HepG2 (cell line): ENCODE data around the gene PLLP. TPM values are rescaled to one million over a fixed set of nuclear protein-coding genes. Genes with fewer than 3 reads are reported as not detected.

Experiments used
- FOSL2 ChIP-seq: sonication (generic); formaldehyde crosslinking; IDR thresholded peaks from 2 replicates; pipeline ENCODE4 v1.4.0; 2020; ENCODE audit warnings: missing genetic modification reagents
- HIVEP1 ChIP-seq: sonication (generic); formaldehyde crosslinking; IDR thresholded peaks from 2 replicates; pipeline ENCODE4 v1.4.0; 2020; ENCODE audit warnings: mild to moderate bottlenecking, missing genetic modification reagents
- IKZF1 ChIP-seq: fragments of 450-650 bp; IDR thresholded peaks from 2 replicates; pipeline ENCODE4 v1.7.1; 2016
- JUND ChIP-seq: sonication (generic); formaldehyde crosslinking; IDR thresholded peaks from 2 replicates; pipeline ENCODE4 v1.8.0; 2022; ENCODE audit warnings: mild to moderate bottlenecking, missing genetic modification reagents
- KLF15 ChIP-seq: sonication (generic); formaldehyde crosslinking; IDR thresholded peaks from 2 replicates; pipeline ENCODE4 v1.8.1; 2023; ENCODE audit warnings: borderline replicate concordance, mild to moderate bottlenecking, inconsistent platforms, missing genetic modification reagents, mixed read lengths
- MTA3 ChIP-seq: sonication (generic); formaldehyde crosslinking; IDR thresholded peaks from 2 replicates; pipeline ENCODE4 v1.4.0; 2020; ENCODE audit warnings: missing genetic modification reagents
- MXD4 ChIP-seq: IDR thresholded peaks from 2 replicates; pipeline ENCODE4 v1.6.1; 2016; ENCODE audit warnings: mild to moderate bottlenecking, missing biosample characterization, missing genetic modification reagents
- NPAS2 ChIP-seq: sonication (generic); formaldehyde crosslinking; IDR thresholded peaks from 2 replicates; pipeline ENCODE4 v1.8.0; 2022; ENCODE audit warnings: mild to moderate bottlenecking, missing genetic modification reagents, borderline replicate concordance
- PAWR ChIP-seq: sonication (generic); formaldehyde crosslinking; IDR thresholded peaks from 2 replicates; pipeline ENCODE4 v1.4.0; 2020; ENCODE audit warnings: missing genetic modification reagents, mild to moderate bottlenecking, borderline replicate concordance
- SALL2 ChIP-seq: sonication (generic); formaldehyde crosslinking; IDR thresholded peaks from 2 replicates; pipeline ENCODE4 v1.8.1; 2023; ENCODE audit warnings: mild to moderate bottlenecking, missing genetic modification reagents, inconsistent platforms
- SMAD9 ChIP-seq: sonication (generic); formaldehyde crosslinking; IDR thresholded peaks from 2 replicates; pipeline ENCODE4 v1.5.1; 2020; ENCODE audit warnings: mild to moderate bottlenecking, missing genetic modification reagents
- TARDBP ChIP-seq: sonication (generic); formaldehyde crosslinking; IDR thresholded peaks from 2 replicates; pipeline ENCODE4 v1.8.0; 2022; ENCODE audit warnings: mild to moderate bottlenecking, missing genetic modification reagents
- ZNF136 ChIP-seq: sonication (generic); formaldehyde crosslinking; IDR thresholded peaks from 2 replicates; pipeline ENCODE4 v1.8.1; 2022; ENCODE audit warnings: low read depth, mild to moderate bottlenecking, moderate library complexity, missing genetic modification reagents
- ZNF317 ChIP-seq: sonication (generic); formaldehyde crosslinking; IDR thresholded peaks from 2 replicates; pipeline ENCODE4 v1.5.0; 2020; ENCODE audit warnings: mild to moderate bottlenecking, missing genetic modification reagents
- ZNF432 ChIP-seq: sonication (generic); formaldehyde crosslinking; IDR thresholded peaks from 2 replicates; pipeline ENCODE4 v1.5.0; 2020; ENCODE audit warnings: missing genetic modification reagents, mild to moderate bottlenecking, borderline replicate concordance
- ZNF780A ChIP-seq: sonication (generic); formaldehyde crosslinking; IDR thresholded peaks from 2 replicates; pipeline ENCODE4 v1.8.0; 2022; ENCODE audit warnings: mild to moderate bottlenecking, missing genetic modification reagents, moderate library complexity
- polyA plus RNA-seq, 8 experiments: library from polyadenylated mRNA; depleted of rRNA in 3 of 8; stranded (reverse) in 7 of 8; unstranded in 1 of 8; fragments of >200 nt; fragmentation: Illumina TruSeq in 4 of 8; extraction: Trizol in 4 of 8; gene quantifications; 2 replicates each; pipeline versions ENCODE4 v1.2.1 to v1.2.3, GENCODE V29; 2011 to 2016; ENCODE audit warnings: low read depth in 4 of 8, missing spikeins in 1 of 8, mixed read lengths in 1 of 8; ENCODE audit not compliant: insufficient read depth in 1 of 8
- total RNA-seq, 5 experiments: library from RNA; depleted of rRNA; stranded (reverse); fragments of >200 nt; fragmentation: Illumina TruSeq; extraction: Trizol; gene quantifications; 2 replicates each; pipeline ENCODE4 v1.2.3, GENCODE V29; 2016; ENCODE audit warnings: low read depth in 1 of 5
- TF ChIP-seq, protein P1 (sequence below): sonication (generic); formaldehyde crosslinking; IDR thresholded peaks from 2 replicates; pipeline ENCODE4 v1.8.1; 2023; ENCODE audit warnings: missing genetic modification reagents, mild to moderate bottlenecking, borderline replicate concordance
- TF ChIP-seq, protein P2 (sequence below): fragments of 450-650 bp; IDR thresholded peaks from 2 replicates; pipeline ENCODE4 v1.6.1; 2016
- TF ChIP-seq, protein P3 (sequence below): sonication (generic); formaldehyde crosslinking; conservative IDR thresholded peaks from 2 replicates; pipeline ENCODE4 v1.4.0; 2020; ENCODE audit warnings: missing genetic modification reagents
- TF ChIP-seq, protein P4 (sequence below): IDR thresholded peaks from 2 replicates; pipeline ENCODE4 v1.6.1; 2016; ENCODE audit warnings: missing compliant biosample characterization, missing genetic modification reagents, borderline replicate concordance
- TF ChIP-seq, protein P5 (sequence below): sonication (generic); formaldehyde crosslinking; IDR thresholded peaks from 2 replicates; pipeline ENCODE4 v1.5.0; 2020; ENCODE audit warnings: missing genetic modification reagents

PLLP gene
- total and polyA plus RNA-seq, 2 of the 13 experiments (the other 11 are each of a cell fraction or from before 2014, with no cell fraction given), result 60.6 to 127 TPM

DNA sequence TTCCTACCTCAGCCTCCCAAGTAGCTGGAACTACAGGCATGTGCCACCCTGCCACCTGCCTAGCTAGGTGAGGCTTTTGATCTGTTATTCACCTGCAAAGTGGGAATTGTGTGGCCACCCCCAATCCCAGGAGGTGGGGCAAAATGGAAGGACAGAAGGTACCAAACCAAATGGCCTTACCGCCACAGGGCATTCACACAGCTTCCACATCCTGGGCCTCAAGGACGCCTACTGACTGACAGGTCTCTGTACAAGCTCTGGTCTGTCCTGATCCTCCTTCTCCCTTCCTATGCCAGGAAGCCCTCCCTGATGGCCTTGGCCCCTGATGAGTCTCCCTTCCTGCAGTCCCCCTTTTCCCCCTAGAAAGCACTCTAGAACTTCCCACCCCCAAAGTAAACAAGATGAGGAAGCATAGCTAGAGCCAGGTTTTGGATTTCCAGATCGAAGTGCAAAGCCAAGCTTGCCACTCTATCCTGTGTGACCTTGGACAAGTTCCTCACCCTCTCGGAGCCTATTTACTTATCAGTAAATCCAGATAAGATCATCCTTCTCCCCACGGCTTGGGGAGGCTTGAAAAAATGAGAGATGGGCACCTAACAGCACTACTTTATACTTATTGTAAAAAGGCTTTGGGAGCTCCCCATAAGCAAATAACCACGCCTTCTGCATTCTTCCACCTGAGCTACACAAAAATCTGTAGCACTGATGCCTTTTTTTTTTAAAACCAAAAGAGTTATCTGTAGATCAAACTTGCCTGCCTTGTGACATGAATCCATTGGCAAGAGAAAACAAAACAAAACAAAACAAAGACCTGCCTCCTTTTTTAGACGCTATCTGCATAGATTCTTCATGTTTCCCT lies 4.5 kb downstream of the PLLP start (continued):
- TF ChIP-seq MXD4 (CRISPR knock-in tag) (peak; percentile 81; the same call in 1 of the 2 replicates), ZNF136 (CRISPR knock-in tag) (0 out of 2 replicates have a peak, but pooled peaks have one; percentile 88), JUND (CRISPR knock-in tag) (peak; percentile 79), KLF15 (CRISPR knock-in tag) (no peak), FOSL2 (peak; percentile 95), HIVEP1 (no peak; the same call in 1 of the 2 replicates), ZNF432 (CRISPR knock-in tag) (no peak), PAWR (CRISPR knock-in tag) (no peak), ZNF780A (CRISPR knock-in tag) (no peak), ZNF317 (CRISPR knock-in tag) (peak; percentile 89), IKZF1 (no peak), SMAD9 (CRISPR knock-in tag) (peak; percentile 55; the same call in 1 of the 2 replicates), MTA3 (CRISPR knock-in tag) (no peak), SALL2 (peak; percentile 81; the same call in 1 of the 2 replicates), TARDBP (CRISPR knock-in tag) (peak; percentile 97), NPAS2 (CRISPR knock-in tag) (no peak)
- TF ChIP-seq, protein P1, sequence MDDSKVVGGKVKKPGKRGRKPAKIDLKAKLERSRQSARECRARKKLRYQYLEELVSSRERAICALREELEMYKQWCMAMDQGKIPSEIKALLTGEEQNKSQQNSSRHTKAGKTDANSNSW (CRISPR knock-in tag), result no peak
- TF ChIP-seq, protein P2, sequence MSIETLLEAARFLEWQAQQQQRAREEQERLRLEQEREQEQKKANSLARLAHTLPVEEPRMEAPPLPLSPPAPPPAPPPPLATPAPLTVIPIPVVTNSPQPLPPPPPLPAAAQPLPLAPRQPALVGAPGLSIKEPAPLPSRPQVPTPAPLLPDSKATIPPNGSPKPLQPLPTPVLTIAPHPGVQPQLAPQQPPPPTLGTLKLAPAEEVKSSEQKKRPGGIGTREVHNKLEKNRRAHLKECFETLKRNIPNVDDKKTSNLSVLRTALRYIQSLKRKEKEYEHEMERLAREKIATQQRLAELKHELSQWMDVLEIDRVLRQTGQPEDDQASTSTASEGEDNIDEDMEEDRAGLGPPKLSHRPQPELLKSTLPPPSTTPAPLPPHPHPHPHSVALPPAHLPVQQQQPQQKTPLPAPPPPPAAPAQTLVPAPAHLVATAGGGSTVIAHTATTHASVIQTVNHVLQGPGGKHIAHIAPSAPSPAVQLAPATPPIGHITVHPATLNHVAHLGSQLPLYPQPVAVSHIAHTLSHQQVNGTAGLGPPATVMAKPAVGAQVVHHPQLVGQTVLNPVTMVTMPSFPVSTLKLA, result no peak
- TF ChIP-seq, protein P3, sequence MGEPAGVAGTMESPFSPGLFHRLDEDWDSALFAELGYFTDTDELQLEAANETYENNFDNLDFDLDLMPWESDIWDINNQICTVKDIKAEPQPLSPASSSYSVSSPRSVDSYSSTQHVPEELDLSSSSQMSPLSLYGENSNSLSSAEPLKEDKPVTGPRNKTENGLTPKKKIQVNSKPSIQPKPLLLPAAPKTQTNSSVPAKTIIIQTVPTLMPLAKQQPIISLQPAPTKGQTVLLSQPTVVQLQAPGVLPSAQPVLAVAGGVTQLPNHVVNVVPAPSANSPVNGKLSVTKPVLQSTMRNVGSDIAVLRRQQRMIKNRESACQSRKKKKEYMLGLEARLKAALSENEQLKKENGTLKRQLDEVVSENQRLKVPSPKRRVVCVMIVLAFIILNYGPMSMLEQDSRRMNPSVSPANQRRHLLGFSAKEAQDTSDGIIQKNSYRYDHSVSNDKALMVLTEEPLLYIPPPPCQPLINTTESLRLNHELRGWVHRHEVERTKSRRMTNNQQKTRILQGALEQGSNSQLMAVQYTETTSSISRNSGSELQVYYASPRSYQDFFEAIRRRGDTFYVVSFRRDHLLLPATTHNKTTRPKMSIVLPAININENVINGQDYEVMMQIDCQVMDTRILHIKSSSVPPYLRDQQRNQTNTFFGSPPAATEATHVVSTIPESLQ, result no peak
- TF ChIP-seq, protein P4, sequence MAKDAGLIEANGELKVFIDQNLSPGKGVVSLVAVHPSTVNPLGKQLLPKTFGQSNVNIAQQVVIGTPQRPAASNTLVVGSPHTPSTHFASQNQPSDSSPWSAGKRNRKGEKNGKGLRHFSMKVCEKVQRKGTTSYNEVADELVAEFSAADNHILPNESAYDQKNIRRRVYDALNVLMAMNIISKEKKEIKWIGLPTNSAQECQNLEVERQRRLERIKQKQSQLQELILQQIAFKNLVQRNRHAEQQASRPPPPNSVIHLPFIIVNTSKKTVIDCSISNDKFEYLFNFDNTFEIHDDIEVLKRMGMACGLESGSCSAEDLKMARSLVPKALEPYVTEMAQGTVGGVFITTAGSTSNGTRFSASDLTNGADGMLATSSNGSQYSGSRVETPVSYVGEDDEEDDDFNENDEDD (CRISPR knock-in tag), result peak; percentile 47; the same call in 1 of the 2 replicates
- TF ChIP-seq, protein P5, sequence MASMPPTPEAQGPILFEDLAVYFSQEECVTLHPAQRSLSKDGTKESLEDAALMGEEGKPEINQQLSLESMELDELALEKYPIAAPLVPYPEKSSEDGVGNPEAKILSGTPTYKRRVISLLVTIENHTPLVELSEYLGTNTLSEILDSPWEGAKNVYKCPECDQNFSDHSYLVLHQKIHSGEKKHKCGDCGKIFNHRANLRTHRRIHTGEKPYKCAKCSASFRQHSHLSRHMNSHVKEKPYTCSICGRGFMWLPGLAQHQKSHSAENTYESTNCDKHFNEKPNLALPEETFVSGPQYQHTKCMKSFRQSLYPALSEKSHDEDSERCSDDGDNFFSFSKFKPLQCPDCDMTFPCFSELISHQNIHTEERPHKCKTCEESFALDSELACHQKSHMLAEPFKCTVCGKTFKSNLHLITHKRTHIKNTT, result no peak
